Measurements from ENCODE around the gene RPP25.

DNA sequence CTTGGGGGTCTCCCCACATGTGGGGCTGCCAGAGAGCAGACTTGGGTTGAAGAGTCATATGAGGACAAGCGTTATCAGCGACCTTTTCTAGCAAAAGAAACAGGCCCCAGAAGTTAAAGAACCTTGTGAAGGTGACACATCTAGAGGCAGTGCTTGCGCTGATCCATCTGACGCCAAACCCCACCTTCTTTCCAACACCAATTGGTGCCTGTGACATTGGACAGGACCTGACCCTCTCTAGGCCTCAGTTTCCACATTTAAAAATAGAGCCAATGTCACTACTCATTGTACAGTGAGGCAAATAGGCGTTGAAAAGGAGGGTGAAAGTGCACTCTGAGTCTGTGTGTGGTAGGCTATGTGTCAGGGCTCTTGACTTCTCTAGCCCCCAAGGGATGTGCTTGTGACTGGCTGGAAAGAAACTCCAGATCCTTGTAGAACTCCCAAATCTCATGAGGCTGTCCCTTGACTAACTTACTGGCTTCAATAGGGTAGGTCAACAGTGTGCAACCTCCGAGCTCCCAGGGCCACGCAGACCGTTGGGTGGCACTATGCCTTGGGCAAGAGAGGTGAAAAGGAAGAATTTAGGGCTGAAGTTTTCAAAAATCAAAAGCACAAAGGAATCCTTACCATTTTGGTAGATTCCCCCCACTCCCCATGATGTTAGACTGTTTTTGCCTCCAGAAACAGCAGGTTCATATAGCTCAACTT, 49.3 kb downstream of the RPP25 start:
- TF ChIP-seq TP53 (CRISPR knock-in tag; IDR thresholded peaks at IDR 0.05) (no peak), CBFB (CRISPR knock-in tag; IDR thresholded peaks at IDR 0.05; ENCODE audit: low read depth) (no peak), TEAD1 (CRISPR knock-in tag; IDR thresholded peaks at IDR 0.05) (no peak), SMAD4 (CRISPR knock-in tag; IDR thresholded peaks at IDR 0.05) (no peak), FOXP1 (CRISPR knock-in tag; IDR thresholded peaks at IDR 0.05; ENCODE audit: borderline replicate concordance) (no peak), PRRX2 (CRISPR knock-in tag; IDR thresholded peaks at IDR 0.05) (no peak), ZNF232 (CRISPR knock-in tag; IDR thresholded peaks at IDR 0.05) (no peak)
- TF ChIP-seq, protein P1, sequence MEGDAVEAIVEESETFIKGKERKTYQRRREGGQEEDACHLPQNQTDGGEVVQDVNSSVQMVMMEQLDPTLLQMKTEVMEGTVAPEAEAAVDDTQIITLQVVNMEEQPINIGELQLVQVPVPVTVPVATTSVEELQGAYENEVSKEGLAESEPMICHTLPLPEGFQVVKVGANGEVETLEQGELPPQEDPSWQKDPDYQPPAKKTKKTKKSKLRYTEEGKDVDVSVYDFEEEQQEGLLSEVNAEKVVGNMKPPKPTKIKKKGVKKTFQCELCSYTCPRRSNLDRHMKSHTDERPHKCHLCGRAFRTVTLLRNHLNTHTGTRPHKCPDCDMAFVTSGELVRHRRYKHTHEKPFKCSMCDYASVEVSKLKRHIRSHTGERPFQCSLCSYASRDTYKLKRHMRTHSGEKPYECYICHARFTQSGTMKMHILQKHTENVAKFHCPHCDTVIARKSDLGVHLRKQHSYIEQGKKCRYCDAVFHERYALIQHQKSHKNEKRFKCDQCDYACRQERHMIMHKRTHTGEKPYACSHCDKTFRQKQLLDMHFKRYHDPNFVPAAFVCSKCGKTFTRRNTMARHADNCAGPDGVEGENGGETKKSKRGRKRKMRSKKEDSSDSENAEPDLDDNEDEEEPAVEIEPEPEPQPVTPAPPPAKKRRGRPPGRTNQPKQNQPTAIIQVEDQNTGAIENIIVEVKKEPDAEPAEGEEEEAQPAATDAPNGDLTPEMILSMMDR (IDR thresholded peaks at IDR 0.05), result no peak
- TF ChIP-seq, protein P2, sequence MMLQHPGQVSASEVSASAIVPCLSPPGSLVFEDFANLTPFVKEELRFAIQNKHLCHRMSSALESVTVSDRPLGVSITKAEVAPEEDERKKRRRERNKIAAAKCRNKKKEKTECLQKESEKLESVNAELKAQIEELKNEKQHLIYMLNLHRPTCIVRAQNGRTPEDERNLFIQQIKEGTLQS (CRISPR knock-in tag; conservative IDR thresholded peaks at IDR 0.05), result no peak
- TF ChIP-seq, protein P3, sequence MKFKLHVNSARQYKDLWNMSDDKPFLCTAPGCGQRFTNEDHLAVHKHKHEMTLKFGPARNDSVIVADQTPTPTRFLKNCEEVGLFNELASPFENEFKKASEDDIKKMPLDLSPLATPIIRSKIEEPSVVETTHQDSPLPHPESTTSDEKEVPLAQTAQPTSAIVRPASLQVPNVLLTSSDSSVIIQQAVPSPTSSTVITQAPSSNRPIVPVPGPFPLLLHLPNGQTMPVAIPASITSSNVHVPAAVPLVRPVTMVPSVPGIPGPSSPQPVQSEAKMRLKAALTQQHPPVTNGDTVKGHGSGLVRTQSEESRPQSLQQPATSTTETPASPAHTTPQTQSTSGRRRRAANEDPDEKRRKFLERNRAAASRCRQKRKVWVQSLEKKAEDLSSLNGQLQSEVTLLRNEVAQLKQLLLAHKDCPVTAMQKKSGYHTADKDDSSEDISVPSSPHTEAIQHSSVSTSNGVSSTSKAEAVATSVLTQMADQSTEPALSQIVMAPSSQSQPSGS (CRISPR knock-in tag; IDR thresholded peaks at IDR 0.05; ENCODE audit: borderline replicate concordance, low read depth), result no peak
- TF ChIP-seq, protein P4, sequence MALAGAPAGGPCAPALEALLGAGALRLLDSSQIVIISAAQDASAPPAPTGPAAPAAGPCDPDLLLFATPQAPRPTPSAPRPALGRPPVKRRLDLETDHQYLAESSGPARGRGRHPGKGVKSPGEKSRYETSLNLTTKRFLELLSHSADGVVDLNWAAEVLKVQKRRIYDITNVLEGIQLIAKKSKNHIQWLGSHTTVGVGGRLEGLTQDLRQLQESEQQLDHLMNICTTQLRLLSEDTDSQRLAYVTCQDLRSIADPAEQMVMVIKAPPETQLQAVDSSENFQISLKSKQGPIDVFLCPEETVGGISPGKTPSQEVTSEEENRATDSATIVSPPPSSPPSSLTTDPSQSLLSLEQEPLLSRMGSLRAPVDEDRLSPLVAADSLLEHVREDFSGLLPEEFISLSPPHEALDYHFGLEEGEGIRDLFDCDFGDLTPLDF (CRISPR knock-in tag; IDR thresholded peaks at IDR 0.05), result no peak

All from WTC11 (cell line).